GM21381 (cell line): ENCODE data around the gene MRC1.
"Not testable (repeated sequence)": the region's sequence is repeated elsewhere in the genome, so short reads cannot be mapped to it uniquely, and the experiment has no call there.

ENCODE experiments used
- ATAC-seq: cut with Tn5 transposase; IDR thresholded peaks from one replicate; pipeline ENCODE4 v1.9.1; 2021; ENCODE audit warnings: mild to moderate bottlenecking, moderate library complexity; ENCODE audit not compliant: unreplicated experiment

The MRC1 gene

GRCh38 chr10:17891435-17891834 is 82.3 kb downstream of the MRC1 start:
- ATAC-seq = no peak

GRCh38 chr10:17904564-17904963 is 95.4 kb downstream of the MRC1 start:
- no peak for ATAC-seq

- ATAC-seq = no peak
Measured at GRCh38 chr10:17905491-17905890, 96.3 kb downstream of the MRC1 start.

- ATAC-seq = no peak
Measured at GRCh38 chr10:17906002-17906401, 96.9 kb downstream of the MRC1 start.

DNA sequence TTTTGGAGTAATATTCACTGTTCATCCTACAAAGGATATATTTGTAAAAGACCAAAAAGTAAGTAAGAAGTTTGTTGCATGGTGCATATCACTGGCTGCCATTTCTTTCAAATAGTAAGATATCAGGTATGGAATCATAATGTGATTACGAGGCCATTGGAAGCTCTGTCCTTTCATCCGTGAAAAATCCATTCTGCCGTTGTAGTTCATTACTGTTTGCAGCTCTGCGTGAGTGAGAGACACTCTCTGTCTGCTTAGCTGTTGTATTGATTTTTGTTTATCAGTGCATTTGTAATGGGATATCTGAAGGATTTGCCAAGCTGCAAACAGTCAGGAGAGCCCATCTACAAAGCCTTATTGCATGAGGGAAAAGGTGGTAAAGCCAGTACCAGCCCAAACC is 98.5 kb downstream of the MRC1 start:
- no peak for ATAC-seq

DNA sequence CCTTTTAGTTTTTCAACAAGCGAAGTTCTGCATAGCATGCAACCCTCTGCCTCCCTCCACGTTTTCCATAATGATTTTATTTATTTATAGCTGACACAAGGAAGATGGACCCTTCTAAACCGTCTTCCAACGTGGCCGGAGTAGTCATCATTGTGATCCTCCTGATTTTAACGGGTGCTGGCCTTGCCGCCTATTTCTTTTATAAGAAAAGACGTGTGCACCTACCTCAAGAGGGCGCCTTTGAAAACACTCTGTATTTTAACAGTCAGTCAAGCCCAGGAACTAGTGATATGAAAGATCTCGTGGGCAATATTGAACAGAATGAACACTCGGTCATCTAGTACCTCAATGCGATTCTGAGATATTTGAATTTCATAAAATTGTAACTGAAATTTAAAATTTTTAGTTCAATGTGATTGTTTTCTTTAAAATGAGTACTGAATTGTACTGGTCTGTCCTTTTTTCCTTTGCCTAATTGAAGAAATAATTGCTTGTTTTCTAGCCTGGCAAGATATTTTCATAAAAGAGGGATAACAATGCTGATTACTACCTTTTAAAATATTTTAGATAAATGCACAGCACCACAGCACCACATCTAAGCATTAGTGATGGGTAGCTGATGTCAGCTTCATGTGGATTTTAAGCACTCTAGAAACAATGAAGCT is 101.1 kb downstream of the MRC1 start:
- no peak for ATAC-seq

DNA sequence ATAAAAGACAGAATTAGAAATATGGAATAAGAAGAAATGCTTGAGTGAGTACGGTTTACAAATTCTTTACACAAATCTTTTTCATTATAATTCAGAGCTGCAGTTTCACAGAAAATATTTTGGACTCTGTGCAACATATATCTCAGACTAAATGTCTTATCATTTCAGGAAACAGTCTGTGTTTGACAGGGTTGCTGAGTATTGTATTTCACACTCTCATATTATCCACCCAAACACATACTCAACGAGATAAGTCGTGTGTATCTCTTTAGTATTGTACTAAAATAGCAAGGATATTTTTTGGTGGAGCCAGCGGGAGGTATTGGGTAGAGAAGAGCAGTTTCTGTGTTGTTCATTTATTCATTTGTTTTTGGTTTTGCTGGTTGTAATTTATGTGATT is 103.6 kb downstream of the MRC1 start:
- no peak for ATAC-seq

DNA sequence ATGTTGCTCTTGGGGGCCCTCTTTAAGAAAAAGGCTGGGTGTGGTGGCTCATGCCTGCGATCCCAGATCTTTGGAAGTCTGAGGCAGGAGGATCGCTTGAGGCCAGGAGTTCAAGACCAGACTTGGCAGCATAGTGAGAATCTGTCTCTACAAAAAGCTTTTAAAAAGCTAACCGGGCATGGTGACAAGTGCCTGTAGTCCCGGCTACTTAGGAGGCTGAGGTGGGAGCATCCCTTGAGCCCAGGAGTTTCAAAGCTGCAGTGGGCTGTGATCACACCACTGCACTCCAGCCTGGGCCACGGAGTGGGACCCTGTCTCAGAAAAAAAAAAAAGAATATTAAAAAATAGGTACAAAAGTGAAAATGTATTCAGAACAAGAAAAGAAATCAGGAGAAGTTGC is 104.5 kb downstream of the MRC1 start:
- ATAC-seq = no peak

- ATAC-seq = no peak
Measured at GRCh38 chr10:17914169-17915045, 105.3 kb downstream of the MRC1 start.

DNA sequence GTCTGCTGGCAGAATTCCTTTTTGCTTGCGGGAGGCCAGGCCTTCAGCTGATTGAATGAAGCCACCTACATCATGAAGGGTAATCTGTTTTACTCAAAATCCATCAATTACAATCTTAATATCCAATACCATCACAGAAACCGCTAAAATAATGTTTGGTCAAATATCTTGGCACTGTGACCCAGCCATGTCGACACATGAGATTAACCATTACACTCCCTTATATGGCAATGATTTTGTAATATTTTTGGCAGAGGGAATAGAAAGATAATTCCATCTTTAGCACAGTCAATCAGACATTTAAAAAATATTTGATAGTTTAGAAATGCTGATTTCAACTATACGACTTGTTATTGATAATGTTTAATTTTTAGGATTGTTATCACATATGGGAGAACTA is 106.0 kb downstream of the MRC1 start:
- ATAC-seq = no peak

GRCh38 chr10:17918187-17918903 is 109.2 kb downstream of the MRC1 start:
- ATAC-seq = no peak

DNA sequence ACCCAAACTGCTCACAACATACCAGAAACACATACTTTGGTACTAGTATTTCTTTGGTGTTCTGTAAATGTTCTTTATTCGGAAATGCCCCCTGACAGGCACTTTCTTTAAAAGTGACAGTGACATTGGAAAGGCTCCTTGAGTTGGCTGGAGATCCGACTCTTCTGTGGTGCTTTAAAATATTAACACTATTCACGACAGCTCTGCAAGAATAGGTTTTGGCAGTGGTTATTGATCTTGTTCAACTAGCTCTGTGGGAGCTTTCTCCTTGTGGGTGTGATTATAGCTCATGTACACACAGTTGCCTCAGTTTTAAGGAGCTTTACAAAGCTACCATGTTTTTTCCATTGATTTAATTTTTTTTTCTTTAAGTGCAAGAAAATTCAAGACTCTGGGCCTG is 112.2 kb downstream of the MRC1 start:
- ATAC-seq = no peak

GRCh38 chr10:17923728-17924127 is 114.6 kb downstream of the MRC1 start:
- ATAC-seq = no peak

GRCh38 chr10:17943033-17943745 is 134.0 kb downstream of the MRC1 start:
- ATAC-seq = no peak

DNA sequence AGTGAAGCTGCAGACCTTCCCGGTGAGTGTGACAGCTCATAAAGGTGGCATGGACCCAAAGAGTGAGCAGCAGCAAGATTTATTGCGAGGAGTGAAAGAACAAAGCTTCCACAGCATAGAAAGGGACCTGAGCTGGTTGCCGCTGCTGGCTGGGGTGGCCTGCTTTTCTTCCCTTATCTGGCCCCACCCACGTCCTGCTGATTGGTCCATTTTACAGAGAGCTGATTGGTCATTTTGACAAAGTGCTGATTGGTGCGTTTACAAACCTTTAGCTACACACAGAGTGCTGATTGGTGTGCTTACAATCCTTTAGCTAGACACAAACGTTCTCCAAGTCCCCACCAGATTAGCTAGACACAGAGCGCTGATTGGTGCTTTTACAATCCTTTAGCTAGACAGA is 141.1 kb downstream of the MRC1 start:
- ATAC-seq = not testable (repeated sequence)

GRCh38 chr10:17950726-17951125 is 141.6 kb downstream of the MRC1 start:
- ATAC-seq = no peak

DNA sequence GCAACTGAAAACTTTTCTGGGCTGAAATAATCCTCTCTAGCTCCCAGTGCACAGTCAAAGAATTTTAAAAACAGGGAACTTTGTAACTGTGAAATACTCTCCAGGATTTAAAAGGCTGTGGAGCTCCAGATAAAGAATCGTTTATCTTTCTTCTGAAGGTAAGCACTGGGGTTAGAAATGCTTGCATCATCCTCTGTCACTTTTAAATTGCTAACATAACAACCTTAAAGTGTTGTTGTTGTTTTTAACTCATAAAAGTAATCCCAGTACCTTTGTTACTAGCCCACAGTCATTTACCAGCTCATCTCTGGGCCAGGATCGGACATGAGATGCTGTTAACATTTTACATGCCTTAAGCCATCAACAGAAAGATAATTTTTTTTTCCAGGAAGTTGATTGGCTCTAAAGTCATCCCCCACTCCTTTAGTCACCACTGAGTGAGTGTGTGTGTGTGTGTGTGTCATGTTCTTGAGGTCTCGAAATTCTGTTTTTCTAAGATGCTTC is 142.8 kb downstream of the MRC1 start, which contains the start of gene SLC39A12:
SLC39A12 (plus strand) TSS at position 51 of the 504 bp plus-strand sequence. CDS start 1,359 bp downstream, outside the sequence.
- ATAC-seq = no peak

- not testable (repeated sequence) for ATAC-seq
Measured at GRCh38 chr10:17954372-17954771, 145.2 kb downstream of the MRC1 start.

GRCh38 chr10:17954861-17955260 is 145.7 kb downstream of the MRC1 start:
- ATAC-seq = no peak

DNA sequence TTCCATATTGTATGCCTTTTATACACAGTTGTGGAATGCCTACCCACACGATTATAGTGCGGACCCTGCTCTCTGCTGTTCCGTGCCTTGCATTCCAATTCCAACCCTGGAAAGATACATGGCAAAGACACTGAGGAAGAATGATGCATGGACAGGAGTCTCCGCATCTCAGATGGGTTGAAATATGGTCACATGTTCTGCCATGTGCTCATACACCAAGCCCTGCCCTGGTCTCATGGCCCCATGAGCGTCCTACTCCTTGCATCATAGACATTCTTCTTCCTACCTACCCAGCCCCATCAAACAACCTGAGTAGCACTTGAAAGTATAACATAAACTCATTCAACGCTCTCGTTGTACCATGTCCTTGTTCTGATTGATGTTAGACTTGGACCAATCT is 148.9 kb downstream of the MRC1 start:
- ATAC-seq = no peak

- ATAC-seq = no peak
Measured at GRCh38 chr10:17959870-17960269, 150.7 kb downstream of the MRC1 start.
